NCI-H446 (cell line): ENCODE measurements around the gene PRDM16.

Experiments used
- DNase-seq, 2 experiments: peaks; one replicate each; lab custom pipeline; 2025; lab: John Stamatoyannopoulos, UW

PRDM16 gene

DNA sequence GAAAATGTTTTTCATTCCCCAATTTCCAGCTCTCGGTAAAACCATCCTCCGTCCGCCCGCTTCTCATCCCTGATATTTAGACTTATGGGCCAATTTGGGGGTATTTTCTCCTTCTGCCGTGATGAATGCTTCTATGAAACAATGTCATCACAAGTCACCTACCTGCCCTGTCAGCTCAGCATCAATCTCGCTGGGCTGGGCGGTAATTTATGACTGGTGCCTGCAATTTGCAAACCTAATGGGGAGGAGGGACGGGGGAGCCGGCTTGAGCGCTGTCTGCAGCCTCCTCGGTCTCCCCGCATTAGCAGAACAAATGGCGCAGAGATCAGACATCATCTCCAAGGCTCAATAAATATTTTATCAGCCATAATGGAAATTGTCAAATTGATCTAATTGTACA lies 72.1 kb downstream of the PRDM16 start:
- no peak for DNase-seq

DNA sequence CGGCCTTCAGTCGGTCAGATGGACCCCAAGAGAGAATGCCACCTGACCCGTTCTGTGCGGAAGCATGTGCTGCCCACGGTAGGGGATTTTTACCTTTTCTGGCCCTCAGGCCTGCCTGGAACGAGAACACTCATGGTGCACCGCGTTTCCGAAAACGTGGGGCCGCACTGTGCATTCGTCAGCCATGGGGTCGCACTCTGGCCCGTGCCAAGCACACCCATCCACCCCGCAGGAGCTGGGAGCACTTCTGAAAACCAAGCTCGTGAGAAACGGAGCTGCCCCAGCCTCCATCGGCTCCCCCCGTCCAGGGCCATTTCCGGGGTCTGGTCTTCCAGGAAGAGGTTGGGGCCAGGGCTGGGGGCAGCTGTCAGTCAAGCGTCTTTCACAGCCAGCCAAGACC lies 72.8 kb downstream of the PRDM16 start:
- no peak for DNase-seq

DNA sequence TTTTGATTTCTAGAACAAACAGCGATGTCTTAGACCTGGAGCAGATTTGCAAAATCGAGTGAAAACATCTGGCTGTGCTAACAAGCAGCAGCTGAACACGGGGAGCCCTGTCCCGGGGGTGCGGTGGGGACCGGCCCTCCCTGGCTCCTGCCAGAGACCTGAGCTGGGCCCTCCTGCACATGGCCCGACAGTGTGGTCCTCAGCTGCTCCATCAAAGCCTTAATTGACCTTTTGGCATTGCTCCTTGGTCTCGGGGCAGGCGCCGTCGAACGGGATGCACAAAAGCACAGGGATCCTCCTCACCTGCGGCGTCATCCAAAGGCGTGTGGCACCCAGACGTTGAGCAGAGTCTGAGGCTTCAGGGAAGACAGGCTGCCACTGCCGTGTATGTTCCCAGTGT lies 73.2 kb downstream of the PRDM16 start:
- DNase-seq = no peak

DNA sequence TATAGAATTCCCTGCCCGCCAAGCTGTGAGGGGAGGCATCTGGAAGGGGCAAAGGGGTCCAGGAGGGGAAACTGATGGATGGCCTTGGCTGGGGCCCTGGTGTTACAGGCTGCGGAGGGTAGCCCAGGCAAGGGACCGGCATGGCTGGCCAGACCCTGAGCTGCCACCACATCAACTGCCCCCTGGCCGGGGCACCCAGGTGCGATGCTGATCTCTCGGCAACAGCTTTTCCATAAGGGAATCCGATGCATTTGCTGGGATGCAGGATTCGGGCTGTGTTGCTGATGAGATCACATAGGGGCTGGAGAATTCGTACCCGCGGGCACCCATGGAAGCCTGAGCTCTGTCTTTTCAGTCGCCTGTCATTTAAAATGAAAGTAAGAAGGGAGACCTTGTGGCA lies 73.7 kb downstream of the PRDM16 start:
- DNase-seq = no peak

DNA sequence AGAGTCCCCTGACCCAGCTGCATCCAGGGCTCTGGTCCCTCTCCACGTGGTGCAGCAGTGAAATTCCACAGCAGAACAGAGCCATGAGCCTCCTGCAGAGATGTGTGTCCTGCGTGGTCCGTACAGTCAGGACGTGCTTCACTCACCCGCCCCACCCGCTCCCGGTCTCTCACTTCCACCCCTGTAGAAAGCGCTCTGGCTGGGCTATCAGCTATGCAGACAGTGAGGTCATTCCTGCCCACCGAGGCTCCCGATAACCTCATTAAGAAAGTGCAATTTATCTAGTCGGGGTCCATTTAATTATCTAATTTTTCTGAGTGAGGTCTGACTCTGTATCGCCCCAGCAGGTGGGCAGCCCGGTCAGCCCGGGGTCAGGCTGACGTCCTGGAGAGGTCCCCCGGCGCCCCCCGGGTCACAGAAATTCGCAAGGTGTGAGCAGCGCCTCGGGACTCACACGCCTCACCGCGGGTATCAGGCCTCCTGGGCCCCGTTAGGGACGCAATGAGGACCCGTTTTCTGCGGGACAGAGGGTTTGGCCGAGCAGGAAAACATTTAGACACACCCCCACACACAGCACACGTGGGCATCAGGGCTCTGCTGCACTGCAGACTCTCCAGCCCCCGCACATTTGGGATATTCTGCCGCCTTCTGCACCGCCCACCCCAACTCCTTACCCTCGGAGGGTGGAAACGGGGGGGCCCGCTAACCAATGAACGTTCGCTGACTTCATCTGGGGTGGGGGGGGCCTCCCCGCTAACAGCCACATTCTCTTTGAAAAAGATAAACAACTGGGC lies 76.7 kb downstream of the PRDM16 start:
- no peak for DNase-seq

DNA sequence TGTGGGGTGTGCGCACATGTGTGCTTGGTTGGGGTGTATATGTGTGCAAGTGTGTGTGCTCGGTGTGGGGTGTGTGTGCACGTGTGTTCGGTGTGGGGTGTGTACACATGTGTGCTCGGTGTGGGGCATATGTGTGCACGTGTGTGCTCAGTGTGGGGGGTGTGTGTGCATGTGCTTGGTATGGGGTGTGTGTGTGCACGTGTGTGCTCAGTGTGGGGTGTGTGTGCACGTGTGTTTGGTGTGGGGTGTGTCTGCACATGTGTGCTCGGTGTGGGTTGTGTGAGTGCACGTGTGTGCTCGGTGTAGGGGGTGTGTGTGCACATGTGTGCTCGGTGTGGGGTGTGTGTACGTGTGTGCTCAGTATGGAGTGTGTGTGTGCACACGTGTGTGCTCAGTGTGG lies 77.5 kb downstream of the PRDM16 start:
- DNase-seq = no peak

DNA sequence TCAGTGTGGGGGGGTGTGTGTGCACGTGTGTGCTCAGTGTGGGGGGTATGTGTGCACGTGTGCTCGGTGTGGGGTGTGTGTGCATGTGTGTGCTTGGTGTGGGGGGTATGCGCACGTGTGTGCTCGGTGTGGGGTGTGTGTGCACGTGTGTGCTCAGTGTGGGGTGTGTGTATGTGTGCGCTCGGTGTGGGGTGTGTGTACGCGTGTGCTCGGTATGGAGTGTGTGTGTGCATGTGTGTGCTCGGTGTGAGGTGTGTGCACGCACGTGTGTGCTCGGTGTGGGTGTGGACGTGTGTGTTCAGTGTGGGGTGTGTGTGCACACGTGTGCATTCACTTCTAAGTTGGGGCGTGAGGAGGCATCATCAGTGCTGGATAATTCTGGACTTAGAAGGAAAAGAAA lies 77.9 kb downstream of the PRDM16 start:
- DNase-seq = no peak

DNA sequence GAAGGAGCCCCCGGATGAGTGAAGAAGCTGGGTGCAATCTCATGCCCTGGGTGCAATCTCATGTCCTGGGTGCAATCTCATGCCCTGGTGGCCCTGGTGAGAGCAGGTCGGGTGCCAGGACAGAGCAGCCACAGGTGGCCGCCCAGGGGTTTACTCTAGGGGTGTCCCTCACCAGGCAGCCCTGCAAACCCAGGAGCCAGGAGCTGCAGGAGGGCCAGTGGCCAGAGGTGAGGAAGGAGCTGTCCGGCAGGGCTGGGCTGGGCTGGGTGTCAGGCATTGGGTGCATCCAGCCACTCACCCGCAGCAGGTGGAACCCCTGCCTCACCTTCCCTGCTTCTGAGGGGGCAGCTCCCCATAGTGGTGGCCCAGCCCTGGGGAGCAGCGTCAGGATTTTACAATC lies 79.2 kb downstream of the PRDM16 start:
- no peak for DNase-seq

DNA sequence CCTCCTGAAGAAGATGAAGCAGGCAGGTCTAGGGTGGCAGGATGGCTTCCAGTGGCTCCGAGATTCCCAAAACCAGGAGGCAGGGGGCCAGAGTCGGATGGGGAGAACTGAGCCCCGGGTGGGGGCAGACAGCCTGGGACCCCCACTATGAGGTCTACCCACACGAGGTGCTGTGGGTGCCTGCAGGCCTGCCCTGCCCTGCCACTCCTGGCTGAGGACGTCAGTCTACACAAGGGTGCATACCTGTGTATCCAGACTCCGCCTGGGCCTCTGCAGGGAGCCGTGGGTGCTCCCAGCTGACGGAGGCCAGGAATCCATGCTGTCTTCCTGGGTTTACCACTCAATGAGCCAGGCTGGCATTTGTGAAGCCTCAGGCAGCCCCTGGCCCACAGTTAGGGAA lies 80.3 kb downstream of the PRDM16 start:
- DNase-seq = no peak

DNA sequence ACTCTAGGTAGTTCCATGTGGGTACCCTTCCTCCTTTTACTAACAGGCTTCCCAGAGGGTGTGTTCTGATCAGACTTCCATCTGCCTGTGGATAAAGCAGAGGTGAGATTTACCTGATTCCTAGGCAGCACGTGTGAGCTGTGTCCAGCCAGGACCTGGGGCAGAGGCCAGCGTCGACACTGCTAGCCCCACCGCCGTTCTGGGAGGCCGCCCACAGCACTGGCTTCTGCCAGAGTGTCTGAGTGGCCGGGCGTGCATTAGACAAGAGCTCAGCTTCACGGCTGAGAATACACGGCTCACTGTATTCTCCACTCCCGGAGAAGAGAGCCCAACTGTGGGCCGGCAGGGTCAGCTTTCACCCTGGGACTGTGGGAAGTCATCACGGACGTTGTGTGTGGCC lies 82.5 kb downstream of the PRDM16 start:
- no peak for DNase-seq

DNA sequence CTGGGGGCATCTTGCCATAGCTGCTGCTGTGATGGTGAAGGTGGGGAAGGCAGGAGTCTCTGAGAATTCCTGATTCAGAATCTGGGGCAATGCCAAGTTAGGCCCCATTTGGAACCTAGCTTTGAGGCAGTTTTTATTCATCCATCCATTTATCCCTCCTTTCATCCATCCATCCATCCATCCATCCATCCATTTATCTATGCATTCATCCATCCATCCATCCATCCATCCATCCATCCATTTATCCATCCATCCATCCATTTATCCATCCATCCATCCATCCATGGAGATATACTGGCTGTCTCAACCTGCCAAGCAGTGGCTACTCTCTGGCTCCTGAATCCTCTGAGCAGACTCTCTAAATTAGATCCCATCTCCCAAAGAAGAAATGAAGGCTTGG lies 83.1 kb downstream of the PRDM16 start:
- DNase-seq = no peak

DNA sequence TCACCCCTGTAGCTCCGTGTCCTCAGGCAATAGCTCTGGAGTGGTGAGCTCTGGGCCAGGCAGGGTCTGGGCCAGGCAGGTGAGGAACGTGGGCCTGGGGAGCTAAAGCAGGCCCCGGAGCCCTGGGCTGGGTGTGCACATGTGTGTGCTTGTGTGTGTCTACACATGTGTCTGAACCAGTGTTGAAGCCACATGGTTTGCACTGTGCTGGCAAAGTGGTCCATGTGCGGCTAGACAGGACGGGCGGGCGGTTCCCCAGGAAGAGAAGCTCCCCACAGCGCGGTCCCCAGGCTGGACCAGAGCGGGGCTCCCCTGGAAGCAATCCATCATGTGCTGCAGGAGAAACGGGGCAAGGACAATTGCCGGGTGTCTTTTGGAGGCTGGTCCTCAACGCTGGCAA lies 84.2 kb downstream of the PRDM16 start:
- DNase-seq = no peak

DNA sequence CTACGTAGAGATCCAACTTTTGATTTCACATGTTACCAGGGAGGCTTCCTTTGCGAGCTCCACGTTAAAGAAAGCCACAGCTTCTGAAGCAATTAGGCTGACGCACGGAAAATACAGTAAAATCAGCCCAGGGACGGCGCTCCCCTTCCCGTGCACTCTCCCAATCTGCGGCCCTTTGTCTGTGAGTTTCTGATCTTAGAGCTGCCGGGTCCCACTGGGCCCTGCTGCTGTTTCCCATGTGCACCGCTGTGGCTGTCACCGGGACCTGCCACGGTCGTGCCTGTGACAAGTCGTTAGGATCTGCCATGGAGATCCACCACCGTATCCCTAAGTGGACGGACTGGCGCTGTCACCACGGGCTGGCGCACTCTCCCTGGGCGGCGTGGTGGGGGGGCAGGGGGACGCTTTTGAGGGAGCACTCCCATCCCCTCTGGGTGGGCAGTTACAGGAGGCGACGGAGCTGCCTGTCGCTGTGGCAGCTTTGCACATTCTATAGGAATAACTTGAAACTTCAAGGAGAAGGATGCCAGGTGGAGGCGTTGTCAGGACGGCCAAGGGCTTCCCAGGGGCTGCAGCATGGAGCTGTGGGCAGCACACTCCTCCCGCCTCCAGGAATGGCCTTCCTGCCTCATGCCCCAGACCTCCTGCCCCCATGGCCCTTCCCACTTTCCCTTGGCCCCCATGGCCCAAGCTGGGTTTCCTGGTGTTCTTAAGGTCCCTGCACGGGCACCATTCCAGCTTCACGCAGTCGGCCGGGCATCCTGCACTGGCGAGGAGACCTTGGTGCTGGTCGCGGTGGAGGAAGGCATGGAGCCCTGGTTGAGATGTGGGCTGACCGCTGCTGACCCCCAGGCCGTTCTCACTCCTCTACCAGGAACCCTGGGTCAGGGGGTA lies 85.1 kb downstream of the PRDM16 start:
- DNase-seq = no peak

DNA sequence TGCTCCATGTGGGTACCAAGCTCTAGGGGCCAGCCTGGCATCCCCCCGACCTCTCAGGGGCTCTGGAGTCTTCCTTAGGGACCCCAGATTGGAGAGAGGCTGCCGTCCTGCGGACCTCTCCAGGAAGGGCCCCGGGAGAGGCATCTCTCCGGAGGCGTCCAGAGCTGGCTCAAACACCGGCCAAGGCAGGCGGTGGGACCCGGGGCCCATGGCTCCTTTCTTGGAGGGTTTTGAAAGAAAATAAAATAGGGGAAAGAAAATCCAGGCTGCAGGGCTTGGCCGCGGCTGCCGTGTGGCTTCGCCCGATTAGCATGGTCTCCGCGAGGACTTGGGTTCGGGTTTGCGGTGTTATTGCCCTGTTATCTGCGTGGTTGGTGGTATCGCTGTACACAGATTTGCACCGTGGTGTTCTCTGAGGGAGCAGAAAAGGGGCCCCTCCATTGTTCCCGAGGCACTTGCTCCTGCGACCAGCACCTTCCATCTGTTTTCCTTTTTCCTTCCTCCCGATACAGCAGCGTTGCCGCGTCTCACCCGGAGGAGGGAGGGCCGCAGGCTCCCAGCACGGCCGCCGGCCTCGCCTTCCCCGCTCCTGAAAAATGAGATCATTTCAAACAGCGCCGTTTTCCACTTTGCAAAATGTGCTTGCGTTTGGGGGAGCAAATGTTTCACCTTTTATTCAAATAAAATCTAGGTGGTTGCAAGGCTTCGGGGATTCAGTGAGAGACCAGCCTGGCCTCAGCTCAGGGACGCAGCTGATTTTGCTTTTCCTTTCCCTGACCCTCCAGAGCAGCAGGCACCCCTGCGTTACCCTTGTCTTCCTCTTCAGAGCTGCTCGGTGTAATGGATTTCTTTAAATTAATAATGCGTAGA lies 86.3 kb downstream of the PRDM16 start:
- no peak for DNase-seq

DNA sequence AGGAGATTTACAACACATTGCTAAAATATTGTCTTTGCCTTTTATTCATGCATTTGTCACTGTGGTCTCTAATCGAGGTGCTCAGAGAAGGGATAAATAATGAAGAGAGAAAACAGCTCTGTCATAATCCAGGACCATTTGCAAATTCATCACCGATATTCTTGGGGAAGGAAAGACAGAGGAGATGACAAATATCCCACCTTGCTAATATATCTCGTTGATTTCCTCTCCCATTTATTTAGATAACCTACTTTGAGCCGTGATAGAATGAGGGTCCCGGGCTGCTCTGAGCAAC lies 86.9 kb downstream of the PRDM16 start:
- DNase-seq = no peak

DNA sequence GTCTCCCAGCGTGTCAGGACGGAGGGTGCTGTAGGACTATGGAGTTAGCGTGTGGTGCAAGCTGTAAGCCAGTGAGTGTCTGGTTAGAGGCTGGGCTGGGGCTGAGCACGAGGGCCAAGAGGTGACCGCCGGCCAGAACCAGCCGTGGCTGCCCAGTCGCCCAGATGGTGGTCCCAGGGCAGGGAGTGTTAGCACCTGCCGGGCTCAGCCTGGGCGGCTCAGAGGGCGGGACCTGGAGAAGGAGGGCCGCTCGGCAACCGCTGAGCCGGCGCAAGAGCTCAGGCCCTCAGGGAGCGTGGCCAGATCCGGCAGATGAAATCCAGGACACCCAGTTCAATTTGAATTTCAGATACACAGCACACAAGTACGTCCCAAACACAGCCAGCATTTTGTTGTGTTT lies 87.9 kb downstream of the PRDM16 start:
- no peak for DNase-seq

DNA sequence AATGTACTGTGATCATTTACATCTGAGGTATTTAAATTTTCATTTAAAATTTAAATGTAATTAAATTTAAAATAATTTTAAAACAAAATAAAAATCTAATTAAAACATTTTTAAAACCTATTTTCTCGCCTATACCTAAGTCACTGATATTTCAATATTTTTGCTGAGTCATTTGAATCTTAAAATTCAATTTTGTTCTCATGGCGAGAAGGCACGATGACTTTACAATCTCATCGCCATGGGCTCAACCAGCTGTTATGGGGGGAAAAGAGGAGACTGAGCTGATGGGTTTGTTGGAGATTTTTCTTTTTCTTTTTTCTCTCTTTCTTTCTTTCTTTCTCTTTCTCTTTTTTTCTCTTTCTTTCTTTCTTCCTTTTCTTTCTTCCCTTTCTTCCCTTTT lies 89.3 kb downstream of the PRDM16 start:
- no peak for DNase-seq

DNA sequence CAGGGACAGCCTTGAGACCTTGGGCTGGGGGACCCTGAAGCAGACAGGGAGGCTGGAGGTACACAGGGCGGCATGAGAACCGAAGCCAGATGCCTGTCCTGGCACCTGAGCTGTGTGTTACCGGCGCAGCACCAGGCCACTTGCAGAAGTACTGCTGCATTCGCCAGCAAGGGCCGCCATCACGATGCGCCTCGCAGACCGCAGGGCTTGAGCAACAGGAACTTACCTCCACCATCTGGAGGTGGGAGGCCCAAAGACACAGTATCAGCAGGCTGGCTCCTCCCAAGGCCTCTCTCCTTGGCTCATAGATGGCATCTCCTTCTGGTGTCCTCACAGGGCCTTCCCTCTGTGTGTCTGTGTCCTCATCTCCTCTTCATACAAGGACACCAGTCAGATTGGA lies 90.1 kb downstream of the PRDM16 start:
- DNase-seq = no peak

DNA sequence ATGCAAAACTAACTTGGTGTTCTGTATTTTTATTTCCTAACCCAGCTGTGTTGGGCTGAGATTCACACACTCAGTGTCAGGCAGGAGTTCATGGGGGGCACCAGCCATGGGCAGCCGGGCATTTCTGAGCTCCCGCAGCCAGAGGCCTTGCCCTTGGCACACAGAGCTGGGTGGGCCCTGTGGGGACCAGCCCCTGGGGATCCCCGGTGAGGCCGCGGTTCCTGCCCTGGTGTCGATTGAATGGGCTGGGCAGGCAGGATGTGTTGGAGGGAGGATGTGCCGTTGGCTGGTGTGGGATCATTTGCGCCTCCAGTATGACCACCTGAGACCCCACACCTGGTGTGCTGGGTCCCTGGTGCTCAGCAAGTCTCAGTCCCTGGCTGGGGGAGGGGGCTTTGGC lies 91.0 kb downstream of the PRDM16 start:
- no peak for DNase-seq

DNA sequence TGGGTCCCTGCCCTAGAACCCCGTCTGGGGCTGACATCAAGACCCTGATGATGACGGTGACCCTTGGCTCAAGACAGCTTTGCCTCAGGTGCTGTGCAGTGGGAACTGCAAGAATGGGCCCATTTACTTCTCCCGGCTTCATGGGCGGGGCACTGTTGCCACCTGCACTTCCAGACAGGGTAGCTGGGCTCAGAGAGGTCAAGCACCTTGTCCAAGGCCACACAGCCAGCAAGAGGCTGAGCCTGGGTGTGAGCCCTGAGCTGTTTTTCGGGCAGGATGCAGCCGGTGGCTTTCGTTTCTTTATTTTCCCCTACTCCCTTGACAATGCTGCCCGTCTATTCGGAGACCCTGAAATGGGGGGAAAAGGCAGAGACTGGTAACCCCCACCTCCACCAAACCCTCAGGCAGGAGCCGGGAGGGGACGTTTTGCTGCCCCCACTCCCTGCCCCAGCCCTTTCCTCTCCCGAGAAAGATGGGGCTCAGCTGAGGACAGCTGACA lies 91.7 kb downstream of the PRDM16 start:
- DNase-seq = no peak

DNA sequence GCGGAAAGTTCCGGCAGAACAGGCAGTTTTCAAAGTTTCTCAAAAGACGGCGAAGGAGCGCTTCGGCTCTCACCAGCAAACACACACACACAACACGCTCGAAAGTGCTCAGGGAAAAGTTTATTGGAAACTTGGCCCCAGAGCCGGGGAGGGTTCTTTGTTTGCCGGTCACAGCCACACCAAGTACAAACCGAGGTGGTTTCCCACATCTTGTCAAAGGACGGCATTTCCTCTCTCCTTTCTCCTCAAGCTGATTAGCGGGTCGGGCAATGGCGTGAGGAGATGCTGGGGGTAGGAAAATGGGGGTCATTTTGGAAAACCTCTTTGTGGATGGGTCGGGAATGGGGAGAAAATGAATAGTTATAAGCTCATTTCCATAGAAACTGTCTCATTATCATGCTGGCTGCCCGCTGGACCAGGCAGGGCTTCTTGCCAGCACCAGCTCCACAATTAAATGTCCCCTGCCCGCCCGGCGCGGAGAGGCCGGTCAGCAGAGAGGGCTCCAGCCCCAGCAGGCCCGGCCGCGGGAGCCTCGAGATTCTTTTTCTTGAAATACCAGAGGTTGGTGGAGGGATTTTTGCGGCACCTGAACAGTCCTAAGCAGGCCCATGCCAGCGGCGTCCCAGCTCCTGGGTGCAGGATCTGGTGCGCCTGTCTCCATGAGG lies 92.3 kb downstream of the PRDM16 start:
- DNase-seq = no peak

DNA sequence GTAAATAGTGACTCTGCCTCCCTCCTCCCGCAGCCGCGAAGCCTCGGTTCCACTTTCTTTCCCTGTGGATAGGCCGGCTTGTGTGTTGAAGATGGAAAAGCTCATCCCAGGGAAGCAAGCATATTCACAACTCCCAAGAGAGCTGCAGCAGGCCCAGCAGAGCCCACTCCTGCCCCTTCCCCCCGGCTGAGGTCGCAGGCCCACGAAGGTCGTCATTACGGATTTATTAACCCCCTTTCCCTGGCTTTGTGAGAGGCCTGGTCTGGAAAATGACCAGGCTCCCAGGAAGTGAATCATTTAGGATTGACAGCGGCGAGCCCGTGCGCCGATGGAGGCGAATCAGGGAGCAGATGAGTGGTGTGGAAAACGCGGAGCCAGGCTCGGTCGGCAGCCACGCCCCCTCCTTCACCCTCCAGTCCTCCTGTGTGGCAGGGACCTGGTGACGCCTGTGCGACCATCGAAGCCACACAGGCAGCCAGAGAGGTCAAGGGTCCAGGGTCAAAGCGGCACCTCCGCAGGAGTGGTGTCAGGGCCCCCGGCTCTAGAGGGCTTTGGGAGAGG lies 93.4 kb downstream of the PRDM16 start:
- DNase-seq = no peak
